NOMO-1 treated with dmso at 0.1 percent for 144 hours (cell line): ENCODE results near the gene ARFGEF2.
"Not testable (repeated sequence)": the region's sequence is repeated elsewhere in the genome, so short reads cannot be mapped to it uniquely, and the experiment has no call there.

Experiments
- DNase-seq: peaks from one replicate; lab custom pipeline; 2025; ENCODE audit not compliant: unreplicated experiment; lab: John Stamatoyannopoulos, UW

ARFGEF2 gene

GRCh38 chr20:48921168-48921882 is at the start of gene ARFGEF2:
Gene ARFGEF2 (plus strand): TSS chr20:48921711. CDS start chr20:48921890, 179 bp downstream.
- peak; percentile 87 for DNase-seq

GRCh38 chr20:48875233-48875913 is 46.1 kb upstream of the ARFGEF2 start:
- no peak for DNase-seq

GRCh38 chr20:48875914-48876240 is 45.6 kb upstream of the ARFGEF2 start:
- no peak for DNase-seq

- no peak for DNase-seq
Measured at GRCh38 chr20:48877304-48877703, 44.2 kb upstream of the ARFGEF2 start.

- no peak for DNase-seq
Measured at GRCh38 chr20:48878534-48879248, 42.8 kb upstream of the ARFGEF2 start.

DNA sequence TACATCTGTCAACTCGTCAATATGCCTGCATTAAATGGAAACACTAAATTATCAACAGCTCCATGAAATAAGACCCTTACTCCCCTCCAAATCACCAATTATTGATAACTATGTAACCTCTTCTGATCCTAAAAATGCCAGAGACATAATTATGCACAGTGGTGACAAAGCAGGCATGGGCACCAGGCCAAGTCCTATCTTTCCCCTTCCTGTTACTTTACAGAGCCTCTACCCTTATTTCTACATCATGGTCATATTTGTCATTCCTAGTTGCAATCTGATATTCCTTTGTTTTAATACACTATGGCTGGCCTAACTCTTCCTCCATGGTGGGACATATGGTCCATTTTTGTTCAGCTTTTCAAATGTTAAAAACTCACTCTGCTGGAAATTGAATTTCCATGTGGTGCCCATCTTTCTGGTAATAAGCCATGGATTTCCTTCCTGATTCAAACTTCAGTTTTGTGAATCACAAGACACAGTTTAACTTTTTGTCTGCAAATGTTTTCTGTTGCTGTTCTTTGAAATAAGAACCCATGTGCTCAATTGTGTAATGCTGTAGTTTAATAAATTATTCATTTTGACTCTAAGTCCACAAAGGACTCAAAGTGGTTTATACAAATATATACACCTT is 41.8 kb upstream of the ARFGEF2 start:
- no peak for DNase-seq

DNA sequence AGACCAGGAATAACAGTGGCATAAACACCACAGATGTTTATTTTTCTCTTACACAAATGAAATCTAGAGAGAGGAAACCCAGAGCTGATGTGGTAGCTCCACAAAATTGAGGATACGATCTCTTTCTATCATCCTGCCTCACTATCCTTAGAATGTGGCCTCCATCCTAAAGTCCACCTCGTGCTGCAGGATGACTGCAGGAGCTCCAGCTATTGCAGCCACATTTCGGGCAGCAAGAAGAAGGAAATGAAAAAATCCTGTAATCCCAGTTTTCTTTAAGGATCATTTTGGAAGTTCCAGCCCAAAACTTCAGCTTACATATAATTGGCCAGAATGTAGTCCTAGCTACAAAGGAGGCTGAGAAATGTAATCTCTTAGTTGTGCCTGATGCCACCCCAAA is 41.2 kb upstream of the ARFGEF2 start:
- DNase-seq, result no peak

GRCh38 chr20:48880981-48881657 is 40.4 kb upstream of the ARFGEF2 start:
- DNase-seq, result no peak

GRCh38 chr20:48885237-48885636 is 36.3 kb upstream of the ARFGEF2 start:
- no peak for DNase-seq

- no peak for DNase-seq
Measured at GRCh38 chr20:48886194-48886593, 35.3 kb upstream of the ARFGEF2 start.

GRCh38 chr20:48886811-48887210 is 34.7 kb upstream of the ARFGEF2 start:
- DNase-seq, result no peak

GRCh38 chr20:48888517-48888916 is 33.0 kb upstream of the ARFGEF2 start:
- not testable (repeated sequence) for DNase-seq

DNA sequence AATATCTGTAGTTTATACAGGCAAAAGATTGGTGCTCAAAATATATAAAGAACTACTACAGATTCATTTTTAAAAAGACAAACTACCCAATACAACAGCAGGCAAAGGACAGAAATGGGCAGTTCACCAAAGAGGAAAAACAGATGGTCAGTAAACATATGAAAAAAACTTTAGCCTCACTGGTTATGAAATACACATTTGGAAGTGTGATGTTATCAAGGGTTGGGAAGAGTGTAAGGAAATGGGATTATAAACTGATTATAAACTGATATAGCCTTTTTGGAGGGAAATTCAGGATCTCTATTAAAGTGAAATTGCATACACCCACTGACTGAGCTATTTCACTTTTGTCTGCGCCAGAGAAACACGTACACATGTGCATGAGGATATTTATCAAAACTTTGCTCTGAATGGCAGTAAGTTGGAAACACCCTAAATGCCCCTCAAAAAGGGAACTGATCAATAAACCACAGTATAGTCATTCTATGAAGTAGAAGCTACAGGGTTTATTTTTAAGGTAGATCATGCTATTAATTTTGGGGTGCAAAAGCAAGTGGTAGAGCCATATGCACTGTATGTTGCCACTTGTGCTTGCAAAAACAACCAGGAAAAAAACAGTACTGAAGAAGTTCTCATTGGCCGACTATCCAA is 32.2 kb upstream of the ARFGEF2 start:
- no peak for DNase-seq

DNA sequence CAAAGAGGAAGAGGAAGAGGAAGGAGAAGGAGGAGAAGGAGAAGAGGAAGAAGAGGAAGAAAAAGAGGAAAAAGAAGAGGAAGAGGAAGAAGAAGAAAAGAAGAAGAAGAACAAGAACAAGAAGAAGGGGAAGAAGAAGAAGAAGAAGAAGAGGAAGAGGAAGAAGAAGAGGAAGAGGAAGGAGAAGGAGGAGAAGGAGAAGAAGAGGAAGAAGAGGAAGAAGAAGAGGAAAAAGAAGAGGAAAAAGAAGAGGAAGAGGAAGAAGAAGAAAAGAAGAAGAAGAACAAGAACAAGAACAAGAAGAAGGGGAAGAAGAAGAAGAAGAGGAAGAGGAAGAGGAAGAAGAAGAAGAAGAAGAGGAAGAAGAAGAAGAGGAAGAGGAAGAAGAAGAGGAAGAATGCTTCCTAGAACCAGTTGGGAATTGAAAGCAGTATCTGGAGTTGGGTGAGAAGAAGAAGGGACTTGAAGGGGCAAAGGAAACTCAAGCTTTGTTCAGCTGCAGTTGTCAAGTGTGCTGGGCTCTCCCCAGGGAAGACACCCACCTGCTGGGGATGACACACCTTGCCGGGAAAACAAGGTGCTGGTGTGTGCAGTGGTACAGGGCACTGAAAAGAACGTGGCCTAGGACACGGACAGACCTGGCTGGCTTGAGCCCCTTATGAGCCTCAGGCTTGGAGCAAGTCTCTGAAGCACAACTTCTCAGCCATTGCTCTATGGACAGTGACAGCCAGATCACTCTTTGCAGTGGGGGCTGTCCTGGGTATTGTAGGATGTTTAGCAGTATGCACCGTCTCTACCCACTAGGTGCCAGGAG is 30.1 kb upstream of the ARFGEF2 start:
- DNase-seq, result no peak

DNA sequence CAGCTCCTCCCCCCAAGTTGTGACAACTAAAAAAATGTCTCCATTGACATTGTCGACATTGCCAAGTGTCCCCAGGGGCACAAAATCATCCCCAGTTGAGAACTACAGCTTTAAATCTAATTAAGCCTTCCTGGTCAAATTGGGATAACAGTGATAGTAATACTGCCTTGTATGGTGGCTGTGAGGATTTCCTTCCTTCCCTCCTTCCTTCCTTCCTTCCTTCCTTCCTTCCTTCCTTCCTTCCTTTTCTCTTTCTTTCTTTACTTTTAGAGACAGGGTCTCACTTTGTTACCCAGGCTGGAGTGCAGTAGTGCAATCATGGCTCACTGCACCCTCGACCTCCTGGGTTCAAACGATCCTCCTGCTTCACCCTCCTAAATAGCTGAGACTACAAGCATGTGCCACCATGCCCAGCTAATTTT is 29.5 kb upstream of the ARFGEF2 start:
- DNase-seq, result no peak

DNA sequence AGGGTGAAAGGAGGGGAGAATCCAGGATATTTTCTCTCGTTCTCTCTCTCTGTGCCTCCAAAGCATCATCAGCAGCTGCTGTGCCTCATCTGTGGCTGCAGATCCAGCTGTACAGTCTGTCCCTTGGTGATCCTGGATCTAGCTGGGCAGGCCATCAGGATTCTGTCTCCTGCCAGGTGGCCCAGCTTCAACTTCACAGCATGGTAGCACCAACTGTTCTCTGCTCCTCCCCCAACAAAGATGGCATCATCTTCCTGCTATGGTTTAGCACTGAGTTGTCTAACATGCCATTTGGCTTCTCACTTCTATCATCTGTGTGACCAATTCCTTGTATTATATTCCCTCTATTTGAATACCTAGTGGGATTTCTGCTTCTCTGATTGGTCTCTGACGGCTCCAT is 28.6 kb upstream of the ARFGEF2 start:
- no peak for DNase-seq

DNA sequence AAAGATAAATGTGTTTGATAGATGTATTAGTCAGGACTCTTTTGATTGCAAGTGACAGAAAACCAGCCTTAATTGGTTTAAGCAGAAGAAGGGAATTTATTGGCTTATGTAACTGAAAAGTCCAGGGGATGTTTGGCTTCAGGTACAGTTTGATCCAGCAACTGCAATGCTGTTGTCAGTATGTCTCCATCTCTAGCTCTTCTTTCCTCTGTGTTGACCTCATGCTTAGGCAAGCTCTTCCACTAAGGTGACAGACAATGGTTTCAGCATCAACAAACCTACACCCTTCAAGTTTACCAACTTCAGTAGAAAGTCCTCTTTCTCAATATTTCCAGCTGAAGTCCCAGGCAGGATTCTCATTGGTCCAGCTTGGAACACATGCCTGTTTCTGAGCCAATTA is 28.1 kb upstream of the ARFGEF2 start:
- DNase-seq, result no peak

DNA sequence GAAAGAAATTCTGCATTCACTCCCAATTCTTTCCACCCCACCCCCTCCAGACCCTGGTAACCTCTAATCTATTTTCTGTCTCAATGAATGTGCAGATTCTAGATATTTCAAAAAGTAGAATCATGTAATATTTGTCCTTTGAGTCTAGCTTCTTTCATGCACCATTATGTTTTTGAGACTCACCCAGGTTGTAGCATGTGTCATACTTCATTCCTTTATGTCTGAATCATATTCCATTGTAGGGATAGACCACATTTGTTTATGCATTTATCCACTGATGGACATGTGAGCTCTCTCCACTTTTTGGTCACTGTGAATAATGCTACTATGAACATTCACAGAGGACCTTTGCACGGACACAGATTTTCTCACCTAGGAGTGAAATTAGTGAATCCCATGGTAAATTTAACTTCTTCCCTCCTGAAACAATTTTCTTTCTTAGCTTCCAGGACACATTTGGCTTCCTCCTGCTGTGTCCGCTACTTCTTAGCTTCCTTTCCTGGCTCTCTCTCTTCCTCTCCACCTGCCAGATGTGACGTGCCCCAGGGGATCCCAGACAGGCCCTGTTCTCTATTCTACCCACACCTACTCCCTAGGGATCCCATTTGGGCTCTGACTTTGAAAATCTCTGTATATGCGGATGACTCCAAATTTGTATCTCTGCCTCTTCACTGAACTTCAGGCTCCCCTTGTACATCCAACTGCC is 24.1 kb upstream of the ARFGEF2 start:
- DNase-seq, result no peak

GRCh38 chr20:48898210-48898609 is 23.3 kb upstream of the ARFGEF2 start:
- no peak for DNase-seq
